OCI-LY3 (cell line): ENCODE results near the gene LRGUK.
A peak's percentile ranks its signal among the peaks of the same experiment; 100 is the strongest.

ENCODE experiments used
- H2AFZ ChIP-seq: fragments of 200-600, 300-600 bp; shearing (Covaris generic); 2 replicates; pipeline ENCODE4 v1.6.0; 2014; ENCODE audit warnings: antibody characterized with exemption, low read depth, low read length
- H3K27ac ChIP-seq: fragments of 200-600, 300-600 bp; sonication (generic); 2 replicates; pipeline ENCODE4 v1.5.1; 2014; ENCODE audit warnings: mild to moderate bottlenecking, low read length, moderate library complexity, mixed read lengths
- H3K27me3 ChIP-seq: fragments of 200-600, 300-600 bp; sonication (generic); 2 replicates; pipeline ENCODE4 v1.6.1; 2014; ENCODE audit warnings: low read depth, low read length, mixed read lengths
- H3K36me3 ChIP-seq: fragments of 200-600, 300-600 bp; sonication (generic); replicated peaks from 2 replicates; pipeline ENCODE3; 2014; ENCODE audit warnings: low read depth, low read length, mixed read lengths
- H3K4me1 ChIP-seq: fragments of 300-600, 200-600 bp; sonication (generic); 2 replicates; pipeline ENCODE4 v1.6.1; 2014; ENCODE audit warnings: low read length, mixed read lengths
- H3K4me2 ChIP-seq: fragments of 200-600, 300-600 bp; sonication (generic); 2 replicates; pipeline ENCODE4 v1.6.1; 2014; ENCODE audit warnings: low read length, mixed read lengths
- H3K4me3 ChIP-seq: fragments of 300-600, 200-600 bp; sonication (generic); 2 replicates; pipeline ENCODE4 v1.5.1; 2014; ENCODE audit warnings: antibody characterized with exemption, mild to moderate bottlenecking, low read length, moderate library complexity
- H3K79me2 ChIP-seq: fragments of 300-600, 200-600 bp; shearing (Covaris generic); 2 replicates; pipeline ENCODE4 v1.6.1; 2014; ENCODE audit warnings: mild to moderate bottlenecking, low read length, mixed read lengths
- H3K9ac ChIP-seq: fragments of 300-600, 200-600 bp; shearing (Covaris generic); 2 replicates; pipeline ENCODE4 v1.6.0; 2014; ENCODE audit warnings: mild to moderate bottlenecking, low read length, moderate library complexity
- H3K9me3 ChIP-seq: fragments of 200-600, 300-600 bp; shearing (Covaris generic); 2 replicates; pipeline ENCODE4 v1.6.1; 2014; ENCODE audit warnings: low read length, mixed read lengths; ENCODE audit not compliant: insufficient read depth
- H4K20me1 ChIP-seq: fragments of 200-600, 300-600 bp; sonication (generic); 2 replicates; pipeline ENCODE4 v1.6.1; 2016; ENCODE audit warnings: low read length, mixed read lengths; ENCODE audit not compliant: insufficient read depth
- EZH2phosphoT487 ChIP-seq: fragments of 200-600 bp; shearing (Covaris generic); IDR thresholded peaks from 2 replicates; pipeline ENCODE4 v1.6.1; 2018; ENCODE audit warnings: antibody characterized with exemption, mixed run types, low read depth
- TF ChIP-seq, protein P1 (sequence below): fragments of 200-600, 300-600 bp; sonication (generic); IDR thresholded peaks from 2 replicates; pipeline ENCODE4 v1.5.1; 2014; ENCODE audit warnings: antibody characterized with exemption, low read length, low read depth

LRGUK gene

DNA sequence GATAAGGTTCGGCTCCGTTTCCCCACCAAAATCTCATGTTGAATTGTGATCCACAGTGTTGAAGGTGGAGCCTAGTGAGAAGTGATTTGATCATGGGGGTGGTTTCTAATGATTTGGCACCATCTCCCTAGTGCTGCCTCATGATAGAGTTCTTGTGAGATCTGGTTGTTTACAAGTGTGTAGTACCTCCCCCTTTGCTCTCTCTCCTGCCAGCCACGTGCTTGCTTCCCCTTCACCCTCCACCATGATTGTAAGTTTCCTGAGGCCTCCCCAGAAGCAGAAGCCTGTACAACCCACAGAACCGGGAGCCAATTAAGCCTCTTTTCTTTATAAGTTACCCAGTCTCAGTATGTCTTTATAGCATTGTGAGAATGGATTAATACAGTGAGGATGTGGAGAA lies 12.1 kb upstream of the LRGUK start:
- no peak overlapping the region for H2AFZ ChIP-seq
- H3K36me3 ChIP-seq, result no peaks in the 10 kb centered on the region
- no peaks in the 10 kb centered on the region for H3K4me1 ChIP-seq
- TF ChIP-seq, protein P1, sequence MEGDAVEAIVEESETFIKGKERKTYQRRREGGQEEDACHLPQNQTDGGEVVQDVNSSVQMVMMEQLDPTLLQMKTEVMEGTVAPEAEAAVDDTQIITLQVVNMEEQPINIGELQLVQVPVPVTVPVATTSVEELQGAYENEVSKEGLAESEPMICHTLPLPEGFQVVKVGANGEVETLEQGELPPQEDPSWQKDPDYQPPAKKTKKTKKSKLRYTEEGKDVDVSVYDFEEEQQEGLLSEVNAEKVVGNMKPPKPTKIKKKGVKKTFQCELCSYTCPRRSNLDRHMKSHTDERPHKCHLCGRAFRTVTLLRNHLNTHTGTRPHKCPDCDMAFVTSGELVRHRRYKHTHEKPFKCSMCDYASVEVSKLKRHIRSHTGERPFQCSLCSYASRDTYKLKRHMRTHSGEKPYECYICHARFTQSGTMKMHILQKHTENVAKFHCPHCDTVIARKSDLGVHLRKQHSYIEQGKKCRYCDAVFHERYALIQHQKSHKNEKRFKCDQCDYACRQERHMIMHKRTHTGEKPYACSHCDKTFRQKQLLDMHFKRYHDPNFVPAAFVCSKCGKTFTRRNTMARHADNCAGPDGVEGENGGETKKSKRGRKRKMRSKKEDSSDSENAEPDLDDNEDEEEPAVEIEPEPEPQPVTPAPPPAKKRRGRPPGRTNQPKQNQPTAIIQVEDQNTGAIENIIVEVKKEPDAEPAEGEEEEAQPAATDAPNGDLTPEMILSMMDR, result no peak
- no peak for TF ChIP-seq EZH2phosphoT487
- H3K4me2 ChIP-seq, result no peak overlapping the region
- H3K9me3 ChIP-seq, result no peaks in the 10 kb centered on the region
- H3K79me2 ChIP-seq, result no peaks in the 10 kb centered on the region
- H3K9ac ChIP-seq, result no peak overlapping the region
- no peak overlapping the region for H3K4me3 ChIP-seq
- H3K27ac ChIP-seq, result no peak overlapping the region
- H4K20me1 ChIP-seq, result no peaks in the 10 kb centered on the region
- no peaks in the 10 kb centered on the region for H3K27me3 ChIP-seq

DNA sequence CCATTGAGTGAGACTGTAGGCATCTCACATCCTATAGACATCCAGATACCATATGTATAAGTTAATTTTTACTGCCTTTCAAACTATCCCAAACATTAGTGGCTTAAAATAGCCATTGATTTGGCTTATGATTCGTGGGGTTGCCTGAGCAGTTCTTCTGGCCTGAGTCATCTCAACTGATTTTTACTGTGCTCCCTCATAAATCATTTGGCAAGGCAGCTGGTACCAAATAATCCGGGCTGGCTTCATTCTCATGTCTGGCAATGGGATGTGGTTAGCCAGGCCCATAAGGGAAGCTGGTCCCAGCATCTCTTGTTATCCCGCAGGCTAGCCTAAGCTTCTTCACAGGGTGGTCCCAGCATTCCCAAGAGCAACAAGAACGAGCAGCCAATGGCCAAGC lies 6.7 kb upstream of the LRGUK start:
- no peaks in the 10 kb centered on the region for H3K79me2 ChIP-seq
- H3K4me2 ChIP-seq, result no peak overlapping the region
- no peaks in the 10 kb centered on the region for H3K27me3 ChIP-seq
- no peaks in the 10 kb centered on the region for H3K36me3 ChIP-seq
- TF ChIP-seq, protein P1, result no peak
- TF ChIP-seq EZH2phosphoT487, result no peak
- no peak overlapping the region for H3K27ac ChIP-seq
- H2AFZ ChIP-seq, result no peak overlapping the region
- no peak overlapping the region for H3K9ac ChIP-seq
- peaks cover 10% of the 10 kb centered on the region for H3K4me1 ChIP-seq
- no peaks in the 10 kb centered on the region for H4K20me1 ChIP-seq
- no peak overlapping the region for H3K4me3 ChIP-seq
- no peaks in the 10 kb centered on the region for H3K9me3 ChIP-seq

DNA sequence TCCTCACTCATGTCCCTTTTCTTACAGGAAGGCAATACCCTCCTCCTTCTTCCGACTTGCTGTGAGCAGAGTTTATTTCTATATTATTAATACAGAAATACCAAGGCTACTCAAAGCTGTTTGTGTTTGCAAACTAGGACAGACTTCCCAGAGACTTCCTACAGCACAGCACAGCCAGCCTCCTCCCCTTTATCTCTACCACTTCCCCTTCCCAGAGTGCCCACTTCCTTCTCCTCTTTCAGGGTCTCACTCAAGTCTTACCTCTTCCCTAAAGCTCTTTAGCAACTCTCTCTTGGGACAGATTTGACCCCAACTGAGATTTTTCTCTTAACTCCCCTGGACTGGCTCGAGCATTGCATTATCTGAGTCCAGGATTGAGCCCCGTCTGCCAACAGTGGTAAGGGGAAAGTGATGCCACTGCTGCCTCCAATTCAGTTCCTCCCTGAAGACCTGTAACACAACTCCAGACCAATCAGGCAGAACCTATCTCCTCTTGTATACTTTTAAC lies 5.5 kb upstream of the LRGUK start:
- Histone ChIP-seq H3K27me3 (no peaks in the 10 kb centered on the region), H3K9ac (no peak overlapping the region), H2AFZ (no peak overlapping the region), H3K36me3 (no peaks in the 10 kb centered on the region), H3K27ac (no peak overlapping the region), H3K9me3 (no peaks in the 10 kb centered on the region), H3K79me2 (no peaks in the 10 kb centered on the region), H3K4me1 (peaks cover 10% of the 10 kb centered on the region), H3K4me3 (no peak overlapping the region), H4K20me1 (no peaks in the 10 kb centered on the region), H3K4me2 (peak overlapping the region; percentile 44)
- TF ChIP-seq, protein P1, result no peak
- TF ChIP-seq EZH2phosphoT487, result no peak

DNA sequence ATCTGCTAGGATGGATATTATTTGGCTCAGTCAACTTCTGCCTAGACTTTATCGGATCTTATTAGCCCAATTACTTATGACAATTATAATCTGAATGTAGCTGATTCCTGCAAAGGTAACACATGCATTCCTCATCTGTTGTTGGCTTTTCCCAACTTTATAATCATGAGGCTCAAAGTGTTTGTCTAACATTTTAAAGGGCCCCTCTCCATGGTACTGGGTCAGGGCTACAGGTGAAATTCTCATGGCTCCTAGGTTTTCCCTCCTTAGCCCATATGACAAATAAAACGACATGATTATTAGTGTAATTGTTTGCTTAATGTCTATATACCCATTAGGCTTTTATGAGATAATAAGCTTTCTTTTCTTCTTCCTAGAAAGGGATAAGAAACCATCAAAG lies 4.2 kb upstream of the LRGUK start:
- Histone ChIP-seq H3K27ac (no peak overlapping the region), H3K9me3 (no peaks in the 10 kb centered on the region), H3K4me3 (no peak overlapping the region), H2AFZ (no peak overlapping the region), H3K36me3 (no peaks in the 10 kb centered on the region), H3K27me3 (no peaks in the 10 kb centered on the region), H3K4me2 (no peak overlapping the region), H3K79me2 (no peaks in the 10 kb centered on the region), H3K4me1 (peaks cover 14% of the 10 kb centered on the region), H3K9ac (no peak overlapping the region), H4K20me1 (no peaks in the 10 kb centered on the region)
- TF ChIP-seq, protein P1, result no peak
- no peak for TF ChIP-seq EZH2phosphoT487
